HG03571 (cell line): Measurements from ENCODE around the gene AGR2.
A peak's percentile ranks its signal among the peaks of the same experiment; 100 is the strongest.
"Not testable (repeated sequence)": the region's sequence is repeated elsewhere in the genome, so short reads cannot be mapped to it uniquely, and the experiment has no call there.

Experiments
- ATAC-seq: cut with Tn5 transposase; IDR thresholded peaks from one replicate; pipeline ENCODE4 v1.9.1; 2021; ENCODE audit not compliant: unreplicated experiment

The AGR2 gene

GRCh38 chr7:16774986-16775385, 29.8 kb downstream of the AGR2 start:
- no peak for ATAC-seq

GRCh38 chr7:16774294-16774693, 30.5 kb downstream of the AGR2 start:
- no peak for ATAC-seq

- ATAC-seq, result no peak
Observed at GRCh38 chr7:16773884-16774283, 30.9 kb downstream of the AGR2 start.

- ATAC-seq, result no peak
Observed at GRCh38 chr7:16773326-16773725, 31.5 kb downstream of the AGR2 start.

GRCh38 chr7:16770657-16771329, 34.0 kb downstream of the AGR2 start:
- no peak for ATAC-seq

GRCh38 chr7:16769994-16770393, 34.8 kb downstream of the AGR2 start:
- not testable (repeated sequence) for ATAC-seq

GRCh38 chr7:16765436-16765859, 39.4 kb downstream of the AGR2 start:
- no peak for ATAC-seq

GRCh38 chr7:16764942-16765341, 39.9 kb downstream of the AGR2 start:
- ATAC-seq, result no peak

GRCh38 chr7:16762177-16762576, 42.6 kb downstream of the AGR2 start:
- ATAC-seq, result no peak

- no peak for ATAC-seq
Observed at GRCh38 chr7:16759840-16760239, 45.0 kb downstream of the AGR2 start.

- no peak for ATAC-seq
Observed at GRCh38 chr7:16758631-16759611, 45.9 kb downstream of the AGR2 start.

- no peak for ATAC-seq
Observed at GRCh38 chr7:16758036-16758435, 46.8 kb downstream of the AGR2 start.

GRCh38 chr7:16755397-16755796, 49.4 kb downstream of the AGR2 start:
- no peak for ATAC-seq

- ATAC-seq, result no peak
Observed at GRCh38 chr7:16754856-16755317, 49.9 kb downstream of the AGR2 start.

- no peak for ATAC-seq
Observed at GRCh38 chr7:16753932-16754855, 50.6 kb downstream of the AGR2 start.

GRCh38 chr7:16753102-16753931, 51.5 kb downstream of the AGR2 start, which contains the start of gene TSPAN13:
Gene TSPAN13, plus strand, starts transcription at chr7:16753755. Its CDS starts 213 bp downstream, at chr7:16753968.
- ATAC-seq, result peak; percentile 49

- no peak for ATAC-seq
Observed at GRCh38 chr7:16747102-16747501, 57.7 kb downstream of the AGR2 start.

- ATAC-seq, result no peak
Observed at GRCh38 chr7:16745645-16746044, 59.2 kb downstream of the AGR2 start.

- no peak for ATAC-seq
Observed at GRCh38 chr7:16744518-16745250, 60.1 kb downstream of the AGR2 start.
